HepG2 (cell line): ENCODE results near the gene C1orf74. TPM values are rescaled to one million over a fixed set of nuclear protein-coding genes. Genes with fewer than 3 reads are reported as not detected.
A peak's percentile ranks its signal among the peaks of the same experiment; 100 is the strongest.

ENCODE experiments used
- CREB1 ChIP-seq, 2 experiments: fragments of 450-650 bp in 1 of 2; IDR thresholded peaks; 2 replicates each; pipeline ENCODE4 v1.6.1; 2016 to 2017; ENCODE audit warnings: control low read depth in 1 of 2, mild to moderate bottlenecking in 1 of 2, missing compliant biosample characterization in 1 of 2, missing genetic modification characterization in 1 of 2
- LRRFIP1 ChIP-seq: sonication (generic); formaldehyde crosslinking; conservative IDR thresholded peaks from 2 replicates; pipeline ENCODE4 v1.4.0; 2020; ENCODE audit warnings: missing genetic modification reagents
- POGK ChIP-seq: sonication (generic); formaldehyde crosslinking; conservative IDR thresholded peaks from 2 replicates; pipeline ENCODE4 v1.8.0; 2022; ENCODE audit warnings: mild to moderate bottlenecking, moderate library complexity, missing genetic modification reagents
- TCF7L2 ChIP-seq: IDR thresholded peaks from 2 replicates; pipeline ENCODE4 v1.6.1; 2011; ENCODE audit warnings: mild to moderate bottlenecking, low read depth, low read length, moderate library complexity
- ZNF691 ChIP-seq: sonication (generic); formaldehyde crosslinking; IDR thresholded peaks from 2 replicates; pipeline ENCODE4 v1.4.0; 2020; ENCODE audit warnings: missing genetic modification reagents, low read depth, mild to moderate bottlenecking, borderline replicate concordance
- ZNF746 ChIP-seq: sonication (generic); formaldehyde crosslinking; IDR thresholded peaks from 2 replicates; pipeline ENCODE4 v1.8.0; 2022; ENCODE audit warnings: mild to moderate bottlenecking, missing genetic modification reagents
- ZNF788 ChIP-seq: sonication (generic); formaldehyde crosslinking; IDR thresholded peaks from 2 replicates; pipeline ENCODE4 v1.5.0; 2020; ENCODE audit warnings: mild to moderate bottlenecking, missing genetic modification reagents, borderline replicate concordance
- polyA plus RNA-seq, 8 experiments: library from polyadenylated mRNA; depleted of rRNA in 3 of 8; stranded (reverse) in 7 of 8; unstranded in 1 of 8; fragments of >200 nt; fragmentation: Illumina TruSeq in 4 of 8; extraction: Trizol in 4 of 8; gene quantifications; 2 replicates each; pipeline versions ENCODE4 v1.2.1 to v1.2.3, GENCODE V29; 2011 to 2016; ENCODE audit warnings: low read depth in 4 of 8, missing spikeins in 1 of 8, mixed read lengths in 1 of 8; ENCODE audit not compliant: insufficient read depth in 1 of 8
- total RNA-seq, 5 experiments: library from RNA; depleted of rRNA; stranded (reverse); fragments of >200 nt; fragmentation: Illumina TruSeq; extraction: Trizol; gene quantifications; 2 replicates each; pipeline ENCODE4 v1.2.3, GENCODE V29; 2016; ENCODE audit warnings: low read depth in 1 of 5
- TF ChIP-seq, protein P1 (sequence below): sonication (generic); formaldehyde crosslinking; IDR thresholded peaks from 2 replicates; pipeline ENCODE4 v1.8.1; 2022; ENCODE audit warnings: low read depth, mild to moderate bottlenecking, missing genetic modification reagents
- TF ChIP-seq, protein P2 (sequence below): sonication (generic); formaldehyde crosslinking; IDR thresholded peaks from one replicate; pipeline ENCODE4 v1.5.1; 2020; ENCODE audit warnings: mild to moderate bottlenecking, missing genetic modification reagents; ENCODE audit errors: not compliant biosample characterization

C1orf74 gene
- total and polyA plus RNA-seq, 2 of the 13 experiments (the other 11 are each of a cell fraction or from before 2014, with no cell fraction given): 0.33 to 0.71 TPM

GRCh38 chr1:209827384-209828262 is 43.3 kb upstream of the C1orf74 start, which contains the start of gene UTP25 (continued):
- TF ChIP-seq, protein P1, sequence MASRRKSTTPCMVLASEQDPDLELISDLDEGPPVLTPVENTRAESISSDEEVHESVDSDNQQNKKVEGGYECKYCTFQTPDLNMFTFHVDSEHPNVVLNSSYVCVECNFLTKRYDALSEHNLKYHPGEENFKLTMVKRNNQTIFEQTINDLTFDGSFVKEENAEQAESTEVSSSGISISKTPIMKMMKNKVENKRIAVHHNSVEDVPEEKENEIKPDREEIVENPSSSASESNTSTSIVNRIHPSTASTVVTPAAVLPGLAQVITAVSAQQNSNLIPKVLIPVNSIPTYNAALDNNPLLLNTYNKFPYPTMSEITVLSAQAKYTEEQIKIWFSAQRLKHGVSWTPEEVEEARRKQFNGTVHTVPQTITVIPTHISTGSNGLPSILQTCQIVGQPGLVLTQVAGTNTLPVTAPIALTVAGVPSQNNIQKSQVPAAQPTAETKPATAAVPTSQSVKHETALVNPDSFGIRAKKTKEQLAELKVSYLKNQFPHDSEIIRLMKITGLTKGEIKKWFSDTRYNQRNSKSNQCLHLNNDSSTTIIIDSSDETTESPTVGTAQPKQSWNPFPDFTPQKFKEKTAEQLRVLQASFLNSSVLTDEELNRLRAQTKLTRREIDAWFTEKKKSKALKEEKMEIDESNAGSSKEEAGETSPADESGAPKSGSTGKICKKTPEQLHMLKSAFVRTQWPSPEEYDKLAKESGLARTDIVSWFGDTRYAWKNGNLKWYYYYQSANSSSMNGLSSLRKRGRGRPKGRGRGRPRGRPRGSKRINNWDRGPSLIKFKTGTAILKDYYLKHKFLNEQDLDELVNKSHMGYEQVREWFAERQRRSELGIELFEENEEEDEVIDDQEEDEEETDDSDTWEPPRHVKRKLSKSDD (CRISPR knock-in tag): 0 out of 2 replicates have a peak, but pooled peaks have one; percentile 78
- no peak for TF ChIP-seq TCF7L2
- no peak; the same call in 1 of the 2 replicates for TF ChIP-seq ZNF691 (CRISPR knock-in tag)
- no peak for TF ChIP-seq ZNF746 (CRISPR knock-in tag)
- no peak for TF ChIP-seq LRRFIP1 (CRISPR knock-in tag)
- peak; percentile 92; the same call in 1 of the 2 replicates for TF ChIP-seq ZNF788
- TF ChIP-seq POGK (CRISPR knock-in tag): peak; percentile 63; the same call in 1 of the 2 replicates
- no peak for TF ChIP-seq CREB1 (IDR thresholded peaks at IDR 0.05)
- peak; percentile 84 for TF ChIP-seq CREB1 (CRISPR knock-in tag; IDR thresholded peaks at IDR 0.05)
- TF ChIP-seq, protein P2, sequence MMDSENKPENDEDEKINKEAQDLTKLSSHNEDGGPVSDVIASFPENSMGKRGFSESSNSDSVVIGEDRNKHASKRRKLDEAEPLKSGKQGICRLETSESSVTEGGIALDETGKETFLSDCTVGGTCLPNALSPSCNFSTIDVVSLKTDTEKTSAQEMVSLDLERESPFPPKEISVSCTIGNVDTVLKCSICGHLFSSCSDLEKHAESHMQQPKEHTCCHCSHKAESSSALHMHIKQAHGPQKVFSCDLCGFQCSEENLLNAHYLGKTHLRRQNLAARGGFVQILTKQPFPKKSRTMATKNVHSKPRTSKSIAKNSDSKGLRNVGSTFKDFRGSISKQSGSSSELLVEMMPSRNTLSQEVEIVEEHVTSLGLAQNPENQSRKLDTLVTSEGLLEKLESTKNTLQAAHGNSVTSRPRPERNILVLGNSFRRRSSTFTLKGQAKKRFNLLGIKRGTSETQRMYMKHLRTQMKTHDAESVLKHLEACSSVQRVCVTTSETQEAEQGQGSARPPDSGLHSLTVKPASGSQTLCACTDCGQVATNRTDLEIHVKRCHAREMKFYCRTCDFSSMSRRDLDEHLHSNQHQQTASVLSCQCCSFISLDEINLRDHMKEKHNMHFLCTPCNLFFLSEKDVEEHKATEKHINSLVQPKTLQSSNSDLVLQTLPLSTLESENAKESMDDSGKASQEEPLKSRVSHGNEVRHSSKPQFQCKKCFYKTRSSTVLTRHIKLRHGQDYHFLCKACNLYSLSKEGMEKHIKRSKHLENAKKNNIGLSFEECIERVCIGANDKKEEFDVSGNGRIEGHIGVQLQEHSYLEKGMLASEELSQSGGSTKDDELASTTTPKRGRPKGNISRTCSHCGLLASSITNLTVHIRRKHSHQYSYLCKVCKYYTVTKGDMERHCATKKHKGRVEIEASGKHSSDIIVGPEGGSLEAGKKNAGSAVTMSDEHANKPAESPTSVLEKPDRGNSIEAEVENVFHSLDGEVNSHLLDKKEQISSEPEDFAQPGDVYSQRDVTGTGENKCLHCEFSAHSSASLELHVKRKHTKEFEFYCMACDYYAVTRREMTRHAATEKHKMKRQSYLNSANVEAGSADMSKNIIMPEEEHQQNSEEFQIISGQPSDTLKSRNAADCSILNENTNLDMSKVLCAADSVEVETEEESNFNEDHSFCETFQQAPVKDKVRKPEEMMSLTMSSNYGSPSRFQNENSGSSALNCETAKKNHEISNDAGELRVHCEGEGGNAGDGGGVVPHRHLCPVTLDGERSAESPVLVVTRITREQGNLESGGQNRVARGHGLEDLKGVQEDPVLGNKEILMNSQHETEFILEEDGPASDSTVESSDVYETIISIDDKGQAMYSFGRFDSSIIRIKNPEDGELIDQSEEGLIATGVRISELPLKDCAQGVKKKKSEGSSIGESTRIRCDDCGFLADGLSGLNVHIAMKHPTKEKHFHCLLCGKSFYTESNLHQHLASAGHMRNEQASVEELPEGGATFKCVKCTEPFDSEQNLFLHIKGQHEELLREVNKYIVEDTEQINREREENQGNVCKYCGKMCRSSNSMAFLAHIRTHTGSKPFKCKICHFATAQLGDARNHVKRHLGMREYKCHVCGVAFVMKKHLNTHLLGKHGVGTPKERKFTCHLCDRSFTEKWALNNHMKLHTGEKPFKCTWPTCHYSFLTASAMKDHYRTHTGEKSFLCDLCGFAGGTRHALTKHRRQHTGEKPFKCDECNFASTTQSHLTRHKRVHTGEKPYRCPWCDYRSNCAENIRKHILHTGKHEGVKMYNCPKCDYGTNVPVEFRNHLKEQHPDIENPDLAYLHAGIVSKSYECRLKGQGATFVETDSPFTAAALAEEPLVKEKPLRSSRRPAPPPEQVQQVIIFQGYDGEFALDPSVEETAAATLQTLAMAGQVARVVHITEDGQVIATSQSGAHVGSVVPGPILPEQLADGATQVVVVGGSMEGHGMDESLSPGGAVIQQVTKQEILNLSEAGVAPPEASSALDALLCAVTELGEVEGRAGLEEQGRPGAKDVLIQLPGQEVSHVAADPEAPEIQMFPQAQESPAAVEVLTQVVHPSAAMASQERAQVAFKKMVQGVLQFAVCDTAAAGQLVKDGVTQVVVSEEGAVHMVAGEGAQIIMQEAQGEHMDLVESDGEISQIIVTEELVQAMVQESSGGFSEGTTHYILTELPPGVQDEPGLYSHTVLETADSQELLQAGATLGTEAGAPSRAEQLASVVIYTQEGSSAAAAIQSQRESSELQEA (CRISPR knock-in tag): no peak
